IMR-90 (cell line): ENCODE data around the gene FOXQ1. TPM values are rescaled to one million over a fixed set of nuclear protein-coding genes. Genes with fewer than 3 reads are reported as not detected.

ENCODE experiments used
- ATAC-seq: fragments of 200-7000 bp; cut with Tn5 transposase; 2 replicates; pipeline ENCODE4 v1.9.1; 2020; ENCODE audit warnings: low read depth, mild to moderate bottlenecking, moderate library complexity
- BruUV-seq: library from RNA; stranded (reverse); fragments of 400-500 nt; replicated peaks from 2 replicates; lab custom pipeline; 2021; lab: Mats Ljungman, UMichigan
- CTCF ChIA-PET: fragments of 300-600 bp; formaldehyde crosslinking; extraction: SDS; loops from one replicate; lab custom pipeline; 2021; ENCODE audit warnings: antibody characterized with exemption; lab: Yijun Ruan, JAX
- POLR2A ChIA-PET: fragments of 300-600 bp; sonication (Branson Sonifier 250); formaldehyde crosslinking; loops from one replicate; lab custom pipeline; 2022; ENCODE audit warnings: antibody characterized with exemption; ENCODE audit not compliant: unreplicated experiment; lab: Charles Lee
- DNase-seq: peaks from one replicate; pipeline ENCODE4 v3.0.0; 2013
- H2AFZ ChIP-seq: replicated peaks from 2 replicates; pipeline ENCODE3; 2013; ENCODE audit warnings: low read length, mild to moderate bottlenecking; ENCODE audit not compliant: poor library complexity
- H2AK5ac ChIP-seq: 2 replicates; pipeline ENCODE4 v1.6.1; 2013; ENCODE audit warnings: low read depth, low read length, inconsistent platforms
- H2AK9ac ChIP-seq: replicated peaks from 2 replicates; pipeline ENCODE3; 2013; ENCODE audit warnings: mild to moderate bottlenecking, low read depth, low read length, moderate library complexity; ENCODE audit not compliant: poor library complexity
- H2BK120ac ChIP-seq: 2 replicates; pipeline ENCODE4 v1.6.1; 2013; ENCODE audit warnings: low read depth, low read length, inconsistent platforms
- H2BK15ac ChIP-seq: 3 replicates; pipeline ENCODE4 v1.6.1; 2013; ENCODE audit warnings: low read depth, low read length, inconsistent platforms
- H2BK20ac ChIP-seq: 2 replicates; pipeline ENCODE4 v1.6.1; 2013; ENCODE audit warnings: low read depth, mild to moderate bottlenecking, inconsistent platforms, low read length, moderate library complexity
- H2BK5ac ChIP-seq: 2 replicates; pipeline ENCODE4 v1.6.1; 2013; ENCODE audit warnings: mild to moderate bottlenecking, low read depth, low read length, inconsistent platforms; ENCODE audit not compliant: poor library complexity, severe bottlenecking
- H3K14ac ChIP-seq: replicated peaks from 2 replicates; pipeline ENCODE4 v1.6.1; 2013; ENCODE audit warnings: low read depth, low read length, inconsistent platforms
- H3K18ac ChIP-seq: 2 replicates; pipeline ENCODE4 v1.6.1; 2013; ENCODE audit warnings: low read depth, low read length, control low read depth
- H3K23ac ChIP-seq: 2 replicates; pipeline ENCODE4 v1.6.1; 2013; ENCODE audit warnings: low read depth, low read length, inconsistent platforms
- H3K27ac ChIP-seq: 2 replicates; pipeline ENCODE4 v1.5.1; 2013; ENCODE audit warnings: mild to moderate bottlenecking, control low read depth, low read length; ENCODE audit not compliant: insufficient read depth
- H3K27me3 ChIP-seq: 2 replicates; pipeline ENCODE4 v1.6.1; 2013; ENCODE audit warnings: low read length; ENCODE audit not compliant: control insufficient read depth, insufficient read depth
- H3K36me3 ChIP-seq: 2 replicates; pipeline ENCODE4 v1.6.1; 2013; ENCODE audit warnings: low read length, mixed read lengths; ENCODE audit not compliant: control insufficient read depth, insufficient read depth
- H3K4ac ChIP-seq: 2 replicates; pipeline ENCODE4 v1.6.1; 2013; ENCODE audit warnings: low read depth, low read length, inconsistent platforms
- H3K4me1 ChIP-seq: 2 replicates; pipeline ENCODE4 v1.6.1; 2013; ENCODE audit warnings: low read length, mixed read lengths; ENCODE audit not compliant: control insufficient read depth, insufficient read depth
- H3K4me2 ChIP-seq: 2 replicates; pipeline ENCODE4 v1.6.1; 2013; ENCODE audit warnings: low read depth, mild to moderate bottlenecking, control low read depth, low read length, moderate library complexity
- H3K4me3 ChIP-seq: 2 replicates; pipeline ENCODE4 v1.5.1; 2013; ENCODE audit warnings: low read depth, mild to moderate bottlenecking, control low read depth, low read length, moderate library complexity; ENCODE audit not compliant: insufficient read depth
- H3K56ac ChIP-seq: 2 replicates; pipeline ENCODE4 v1.6.1; 2013; ENCODE audit warnings: low read length, inconsistent platforms; ENCODE audit not compliant: insufficient read depth; ENCODE audit errors: extremely low read depth
- H3K79me1 ChIP-seq, 2 experiments: 2 replicates each; pipeline ENCODE4 v1.6.1; 2013; ENCODE audit warnings: low read length in 2 of 2, inconsistent platforms in 1 of 2, low read depth in 1 of 2
- H3K9ac ChIP-seq: 2 replicates; pipeline ENCODE4 v1.6.1; 2013; ENCODE audit warnings: low read depth, low read length, control low read depth
- H3K9me1 ChIP-seq: 2 replicates; pipeline ENCODE4 v1.6.1; 2013; ENCODE audit warnings: low read length, inconsistent platforms; ENCODE audit not compliant: insufficient read depth
- H3K9me3 ChIP-seq: 2 replicates; pipeline ENCODE4 v1.6.1; 2013; ENCODE audit warnings: low read length; ENCODE audit not compliant: control insufficient read depth, insufficient read depth
- H4K20me1 ChIP-seq: 2 replicates; pipeline ENCODE4 v1.6.1; 2013; ENCODE audit warnings: low read length, inconsistent platforms; ENCODE audit not compliant: insufficient read depth
- H4K5ac ChIP-seq: 2 replicates; pipeline ENCODE4 v1.6.1; 2013; ENCODE audit warnings: mild to moderate bottlenecking, low read depth, low read length, control low read depth
- H4K8ac ChIP-seq, 2 experiments: 2 replicates each; pipeline ENCODE4 v1.6.1; 2013; ENCODE audit warnings: low read depth in 2 of 2, low read length in 2 of 2, control low read depth in 1 of 2, inconsistent platforms in 1 of 2
- H4K91ac ChIP-seq: 2 replicates; pipeline ENCODE4 v1.6.1; 2013; ENCODE audit warnings: low read depth, low read length, inconsistent platforms; ENCODE audit not compliant: insufficient read depth
- BHLHE40 ChIP-seq: fragments of 150-350 bp; IDR thresholded peaks from 2 replicates; pipeline ENCODE4 v1.6.1; 2016; ENCODE audit warnings: mild to moderate bottlenecking, low read depth, low read length
- CEBPB ChIP-seq: IDR thresholded peaks from 2 replicates; pipeline ENCODE4 v1.6.1; 2012; ENCODE audit warnings: low read depth, low read length, improper control_type of control experiment
- FOS ChIP-seq: fragments of 150-350 bp; IDR thresholded peaks from 2 replicates; pipeline ENCODE4 v1.6.1; 2016; ENCODE audit warnings: low read depth, low read length
- MXI1 ChIP-seq: IDR thresholded peaks from 2 replicates; pipeline ENCODE4 v1.6.1; 2012; ENCODE audit warnings: low read depth, mild to moderate bottlenecking, low read length, moderate library complexity, borderline replicate concordance
- NFE2L2 ChIP-seq: fragments of 150-350 bp; IDR thresholded peaks from 2 replicates; pipeline ENCODE4 v1.6.1; 2016; ENCODE audit warnings: low read depth, mild to moderate bottlenecking, low read length
- USF2 ChIP-seq: fragments of 150-350 bp; IDR thresholded peaks from 2 replicates; pipeline ENCODE4 v1.6.1; 2017; ENCODE audit warnings: mild to moderate bottlenecking, antibody characterized with exemption, low read length, low read depth
- WGBS, 2 experiments: methylation state at CpG; one replicate each; pipeline versions ENCODE4 v1.1.5 to v1.1.7; 2013; ENCODE audit warnings: missing lambda C conversion rate in 2 of 2; ENCODE audit not compliant: insufficient read length in 1 of 2; ENCODE audit errors: extremely low coverage in 2 of 2; 5-methylcytosine and 5-hydroxymethylcytosine counted together
- dilution Hi-C: fragments of 300-500 bp; cut with HindIII; formaldehyde crosslinking; loops from one replicate; pipeline ENCODE4 v1.14.3; 2018; ENCODE audit warnings: low sequenced_read_pairs; ENCODE audit not compliant: unreplicated experiment
- in situ Hi-C: fragments of 300-500 bp; cut with MboI; formaldehyde crosslinking; loops from 3 replicates; pipeline ENCODE4 v1.14.3; 2019; ENCODE audit warnings: low sequenced_read_pairs, inconsistent platforms, mixed read lengths
- intact Hi-C: fragments of 100-400 bp; cut with micrococcal nuclease; formaldehyde crosslinking; loops from 2 replicates; pipeline ENCODE4 v1.10.0; 2022
- polyA plus RNA-seq, 3 experiments: library from polyadenylated mRNA; depleted of rRNA; stranded (reverse); fragments of >200 nt; gene quantifications; 2 replicates each; pipeline ENCODE4 v1.2.3, GENCODE V29; 2012; ENCODE audit warnings: low replicate concordance in 1 of 3
- total RNA-seq: library from RNA; depleted of rRNA; stranded (reverse); fragments of >200 nt; gene quantifications from 2 replicates; pipeline ENCODE4 v1.2.3, GENCODE V29; 2012

The FOXQ1 gene
- total and polyA plus RNA-seq, 2 of the 4 experiments (the other 2 are of a cell fraction), result not detected

GRCh38 chr6:1287103-1287591, 24.8 kb upstream of the FOXQ1 start:
- peak overlapping the region; percentile 86 for H3K4ac ChIP-seq
- 0 out of 2 replicates have a peak overlapping the region, but pooled peaks have one; percentile 3 for H3K4me2 ChIP-seq
- peak overlapping the region; percentile 33; the same call in 1 of the 2 replicates for H3K18ac ChIP-seq
- in situ Hi-C loops, result no loop called here
- WGBS, 2 experiments, result no CpG with 5 or more reads among the region's 7 CpGs
- peak overlapping the region; percentile 29; the same call in 1 of the 2 replicates for H4K91ac ChIP-seq
- H3K9ac ChIP-seq, result no peak overlapping the region
- peak overlapping the region; percentile 80 for H2BK120ac ChIP-seq
- no peak overlapping the region for H3K56ac ChIP-seq
- TF ChIP-seq BHLHE40 (peak; percentile 35; the same call in 1 of the 2 replicates), CEBPB (peak; percentile 96), MXI1 (peak; percentile 66; the same call in 1 of the 2 replicates), USF2 (peak; percentile 33; the same call in 1 of the 2 replicates), NFE2L2 (no peak), FOS (peak; percentile 72; the same call in 1 of the 2 replicates)
- no peaks in the 10 kb centered on the region for H3K79me1 ChIP-seq
- H2BK5ac ChIP-seq, result peak overlapping the region; percentile 27
- peak overlapping the region; percentile 8; the same call in 1 of the 2 replicates for H2AK5ac ChIP-seq
- H2AFZ ChIP-seq, result no peak overlapping the region
- no peak overlapping the region for H2AK9ac ChIP-seq
- no peak overlapping the region for H4K5ac ChIP-seq
- no peak overlapping the region for H3K23ac ChIP-seq
- dilution Hi-C loops, result no loop called here
- H3K9me1 ChIP-seq, result peaks cover 10% of the 10 kb centered on the region
- CTCF ChIA-PET, result no interaction called here
- H3K4me3 ChIP-seq, result no peak overlapping the region
- peak overlapping the region; percentile 46; the same call in 1 of the 3 replicates for H2BK15ac ChIP-seq
- H2BK20ac ChIP-seq, result peak overlapping the region; percentile 11; the same call in 1 of the 2 replicates
- peaks cover 16% of the 10 kb centered on the region for H3K4me1 ChIP-seq
- H3K27ac ChIP-seq, result peak overlapping the region; percentile 41; the same call in 1 of the 2 replicates
- intact Hi-C loops, result no loop called here
- ATAC-seq (peak; percentile 70), DNase-seq (peak; percentile 87)
- POLR2A ChIA-PET, result interaction anchor here (0.7 kb wide), 1 partner anchor 17 kb away, joined by 4 read pairs; no protein-coding TSS in a partner anchor
- H3K27me3 ChIP-seq, result no peaks in the 10 kb centered on the region
- H3K36me3 ChIP-seq, result no peaks in the 10 kb centered on the region
- peak overlapping the region; percentile 20 to 45; a peak in 2 of 4 replicates for H4K8ac ChIP-seq
- no peak overlapping the region for H3K14ac ChIP-seq
- H3K9me3 ChIP-seq, result no peaks in the 10 kb centered on the region
- H4K20me1 ChIP-seq, result 0 out of 2 replicates have a peak, but pooled peaks cover 3% of the 10 kb centered on the region
- BruUV-seq, result no TSS peak
